Right cardiac atrium (tissue), 5 donors: ENCODE data around the gene TMCC1. TPM values are rescaled to one million over a fixed set of nuclear protein-coding genes. Genes with fewer than 3 reads are reported as not detected.

Source experiments
- ATAC-seq, 2 donors: fragments of 200-7000 bp; cut with Tn5 transposase; one replicate each; pipeline versions ENCODE4 v1.8.0 to v1.9.1; 2020; ENCODE audit warnings: moderate library complexity in 2 of 2, mild to moderate bottlenecking in 1 of 2
- DNase-seq, 3 donors: peaks; one replicate each; pipeline ENCODE4 v3.0.0-alpha.2; 2020
- H3K27ac ChIP-seq: one replicate; pipeline ENCODE4 v1.5.1; 2013; ENCODE audit warnings: mild to moderate bottlenecking, low read length, control low read depth, moderate library complexity
- H3K27me3 ChIP-seq: one replicate; pipeline ENCODE4 v1.6.1; 2013; ENCODE audit not compliant: control insufficient read depth, insufficient read depth
- H3K4me1 ChIP-seq: one replicate; pipeline ENCODE4 v1.6.1; 2013; ENCODE audit warnings: low read length; ENCODE audit not compliant: control insufficient read depth, insufficient read depth
- H3K4me3 ChIP-seq: one replicate; pipeline ENCODE4 v1.5.1; 2013; ENCODE audit warnings: low read length, control low read depth
- H3K9me3 ChIP-seq: one replicate; pipeline ENCODE4 v1.6.1; 2013; ENCODE audit warnings: low read length; ENCODE audit not compliant: control insufficient read depth
- WGBS: extraction: QIAGEN DNeasy Blood & Tissue Kit; methylation state at CpG from one replicate; pipeline ENCODE4 v1.1.7; 2013; 5-methylcytosine and 5-hydroxymethylcytosine counted together
- intact Hi-C, 4 donors: fragments of 100-400 bp; cut with DNase I; formaldehyde crosslinking; loops; one replicate each; pipeline versions ENCODE4 v1.11.0 to v1.14.0; 2022 to 2023
- polyA plus RNA-seq: library from polyadenylated mRNA; stranded (reverse); fragments of 200-250 nt; gene quantifications from one replicate; pipeline ENCODE4 v1.2.3, GENCODE V29; 2013
- total RNA-seq, 4 donors: library from RNA; stranded (reverse); fragmentation: NEBNext Ultra II Directional; extraction: Animal tissue kit (Norgen Biotek cat#: 25700); gene quantifications; one replicate each; pipeline ENCODE4 v1.2.1, GENCODE V29; 2021
- donor health status: healthy with polysubstance abuse.
- donor health status: DM: no; HTN: yes; CAD: no.
- donor health status: DM: no; HTN: no; CAD: no.
- donor health status: DM: no; HTN: yes; CAD: no; lungs with severe emphysema.
- donor health status: DM: yes; HTN: yes; CAD: no.

Gene TMCC1
- total and polyA plus RNA-seq, 5 donors: 12.9 to 45.0 (median 42.9) TPM

DNA sequence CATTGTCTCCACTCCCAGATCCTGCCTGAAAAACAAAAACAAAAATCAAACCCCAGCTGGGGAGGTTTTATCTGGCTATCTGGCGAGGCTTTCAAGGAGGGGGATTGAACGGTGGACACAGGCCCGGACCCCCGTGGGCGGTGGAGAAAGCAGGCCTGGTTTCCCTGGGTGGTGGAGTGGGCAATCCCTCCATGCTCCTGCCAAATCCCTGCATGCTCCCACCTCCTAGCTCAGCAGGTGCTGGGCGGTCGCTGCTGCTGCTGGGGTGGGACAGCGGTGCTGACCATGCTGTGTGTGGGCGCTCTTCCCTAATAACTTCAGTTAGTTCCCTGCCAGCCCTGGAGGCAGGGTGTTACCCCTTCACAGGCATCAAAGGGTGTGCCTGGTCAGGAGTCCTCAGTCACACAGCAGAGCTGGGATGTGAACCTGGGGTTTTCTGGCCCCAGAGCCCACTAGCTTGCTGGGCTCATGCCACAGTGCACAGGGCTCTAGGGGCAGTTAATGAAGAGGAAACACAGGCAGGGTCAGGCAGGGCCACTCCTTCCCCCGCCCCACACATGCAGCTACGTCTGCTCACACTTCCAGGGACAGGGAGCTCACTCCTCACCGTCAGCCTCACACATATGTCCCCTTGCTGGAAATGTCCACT lies 271.2 kb downstream of the TMCC1 start:
- peaks cover 27% of the 10 kb centered on the region for H3K4me1 ChIP-seq
- intact Hi-C loops: loop anchor here in 1 of 4 donors (10.0 kb wide), 1 partner anchor 128 kb away; no protein-coding TSS in a partner anchor
- H3K27me3 ChIP-seq: no peaks in the 10 kb centered on the region
- 36% methylated on average over 12 of the region's 12 CpGs for WGBS
- DNase-seq (peak; percentile 36 to 76 (median 70)), ATAC-seq (peak in 1 of 2 donors; percentile 0)
- no peak overlapping the region for H3K4me3 ChIP-seq
- no peaks in the 10 kb centered on the region for H3K9me3 ChIP-seq
- H3K27ac ChIP-seq: peak overlapping the region; percentile 89

DNA sequence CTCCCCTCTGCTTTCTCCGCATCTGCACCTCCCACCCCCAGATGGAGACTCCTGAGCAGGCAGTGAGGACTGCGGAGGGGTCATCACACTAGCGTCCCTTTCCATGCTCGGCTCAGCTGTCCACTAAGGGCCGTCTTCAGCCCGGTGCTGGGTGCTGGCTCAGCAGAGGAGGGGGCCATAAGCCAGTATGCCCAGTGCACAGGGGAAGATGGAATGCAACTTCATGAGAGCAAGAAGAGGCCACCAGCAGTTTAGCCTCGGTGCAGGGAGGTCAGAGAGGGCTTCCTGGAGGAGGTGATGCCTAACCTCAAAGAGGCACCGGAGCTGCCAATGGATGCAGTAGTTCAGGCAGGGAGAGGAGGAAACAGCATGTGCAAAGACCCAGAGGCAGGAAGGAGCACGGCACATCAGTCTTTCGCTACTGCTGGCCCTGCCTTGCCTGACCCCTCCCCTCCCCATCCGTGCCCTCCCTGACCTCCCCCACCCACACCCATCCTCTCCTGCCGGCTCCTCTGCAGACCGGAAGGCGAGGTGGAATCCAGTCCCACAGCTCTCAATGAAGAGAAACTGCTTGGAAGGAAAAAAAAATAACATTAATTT lies 271.8 kb downstream of the TMCC1 start:
- DNase-seq (peak; percentile 63 to 81 (median 81)), ATAC-seq (peak in 1 of 2 donors; percentile 19)
- intact Hi-C loops: loop anchor here in 1 of 4 donors (10.0 kb wide), 1 partner anchor 127 kb away; no protein-coding TSS in a partner anchor
- Histone ChIP-seq H3K9me3 (no peaks in the 10 kb centered on the region), H3K4me3 (no peak overlapping the region), H3K27ac (peak overlapping the region; percentile 40), H3K27me3 (no peaks in the 10 kb centered on the region), H3K4me1 (peaks cover 27% of the 10 kb centered on the region)
- WGBS: 56% methylated on average over 14 of the region's 14 CpGs

DNA sequence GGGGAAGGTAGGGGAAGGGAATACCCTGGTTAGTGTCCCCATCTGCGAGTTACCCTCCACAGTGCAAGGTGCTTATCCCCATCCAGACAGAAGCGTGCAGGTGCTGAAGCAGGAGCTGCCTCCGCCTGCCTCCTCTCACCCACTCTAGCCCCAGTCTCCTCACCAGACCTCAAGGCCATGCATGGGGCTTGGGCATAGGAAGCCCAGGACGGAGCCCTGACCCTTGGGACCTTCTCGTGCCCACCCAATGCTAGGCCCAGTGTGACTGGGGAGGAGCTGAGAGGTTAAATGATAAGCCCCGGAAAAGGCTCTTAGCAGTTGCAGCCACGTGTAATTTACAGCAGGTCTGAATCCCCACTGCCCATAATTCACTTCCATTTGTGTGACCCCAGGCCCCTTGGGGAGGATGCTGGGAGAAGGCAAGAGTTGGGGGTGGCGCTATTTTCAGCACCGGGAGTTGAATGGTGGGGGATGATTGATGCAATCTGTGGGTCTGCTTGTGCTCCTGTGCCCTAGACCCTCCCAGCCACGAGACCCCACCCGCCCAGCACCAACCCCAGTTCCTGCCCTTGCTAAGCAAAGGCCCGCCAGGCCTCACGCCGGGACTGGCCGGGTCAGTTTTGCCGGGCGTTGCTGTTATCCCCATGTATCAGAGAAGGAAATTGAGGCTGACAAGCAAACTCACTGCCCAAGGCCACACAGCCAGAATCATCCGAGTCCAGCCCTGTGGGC lies 272.5 kb downstream of the TMCC1 start:
- DNase-seq (peak; percentile 18 to 64 (median 55)), ATAC-seq (no peak)
- intact Hi-C loops: loop anchor here in 1 of 4 donors (10.0 kb wide), 1 partner anchor 126 kb away; no protein-coding TSS in a partner anchor
- Histone ChIP-seq H3K9me3 (no peaks in the 10 kb centered on the region), H3K27ac (peak overlapping the region; percentile 40), H3K4me1 (peaks cover 31% of the 10 kb centered on the region), H3K4me3 (no peak overlapping the region), H3K27me3 (no peaks in the 10 kb centered on the region)
- WGBS: 74% methylated on average over 18 of the region's 18 CpGs

DNA sequence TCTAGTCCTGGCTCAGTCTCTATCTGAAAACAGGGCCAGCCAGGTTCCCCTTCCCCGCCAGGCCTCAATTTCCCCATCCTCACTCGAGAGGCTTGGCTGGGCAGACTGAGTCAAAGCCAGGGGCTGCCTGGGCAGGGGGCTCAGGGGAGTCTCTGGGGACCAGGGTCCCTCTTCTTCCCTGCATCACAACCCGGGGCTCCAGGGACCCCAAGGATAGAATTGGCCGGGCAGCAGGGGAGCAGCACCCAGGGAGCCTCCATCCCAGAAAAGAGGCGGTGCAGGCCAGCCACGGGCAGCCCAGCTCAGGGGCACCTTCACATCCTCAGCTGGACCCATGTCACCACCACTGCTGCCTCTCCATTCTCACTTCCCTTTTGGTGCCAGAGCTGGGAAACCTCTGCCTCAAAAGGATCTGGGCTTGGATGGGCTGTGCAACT lies 273.8 kb downstream of the TMCC1 start:
- H3K27ac ChIP-seq: peak overlapping the region; percentile 14
- ATAC-seq (no peak), DNase-seq (peak in 2 of 3 donors; percentile 57 to 66)
- intact Hi-C loops: loop anchor here in 1 of 4 donors (10.0 kb wide), 1 partner anchor 125 kb away; no protein-coding TSS in a partner anchor
- H3K4me1 ChIP-seq: peaks cover 27% of the 10 kb centered on the region
- no peaks in the 10 kb centered on the region for H3K27me3 ChIP-seq
- WGBS: 90% methylated on average over 6 of the region's 6 CpGs
- no peaks in the 10 kb centered on the region for H3K9me3 ChIP-seq
- H3K4me3 ChIP-seq: no peak overlapping the region

DNA sequence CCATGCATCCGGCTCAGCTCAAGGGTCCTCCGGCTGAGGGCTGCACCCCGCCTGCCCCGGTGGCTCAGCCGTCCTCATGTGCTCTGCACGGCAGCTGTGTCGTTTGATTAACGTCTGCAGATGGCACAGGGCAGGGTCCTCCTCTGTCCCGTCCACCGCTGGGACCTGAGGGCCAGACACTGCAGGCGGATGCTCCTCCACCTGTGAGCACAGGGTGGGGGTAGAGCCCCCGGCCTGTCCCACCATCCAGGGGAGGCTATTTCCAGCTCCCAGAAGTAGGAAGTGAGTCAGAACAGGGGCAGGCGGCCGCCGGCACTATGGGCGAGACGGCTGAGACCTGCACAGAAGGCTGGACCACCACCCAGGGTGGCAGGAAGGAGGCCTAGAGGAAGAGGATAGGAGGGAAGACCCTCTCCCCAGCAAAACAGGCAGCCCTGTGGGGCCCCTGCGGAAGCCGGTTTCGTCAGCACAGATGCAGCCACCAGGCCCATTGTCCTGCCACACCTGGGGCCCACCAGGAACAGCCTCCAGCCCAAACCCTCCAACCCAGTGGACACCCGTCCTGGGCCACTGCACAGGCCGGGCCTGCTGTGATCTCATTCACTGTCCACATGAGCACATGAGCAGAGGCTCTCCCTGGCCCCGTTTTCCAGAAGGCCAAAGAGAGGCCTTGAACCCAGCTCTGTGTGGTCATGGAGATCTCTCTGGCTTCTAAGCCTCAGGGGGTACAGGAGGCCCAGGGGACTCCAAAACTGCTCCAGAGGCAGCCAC lies 274.4 kb downstream of the TMCC1 start:
- intact Hi-C loops: no loop called here
- DNase-seq: peak in 2 of 3 donors; percentile 71 to 74
- no peak for ATAC-seq
- Histone ChIP-seq H3K4me3 (no peak overlapping the region), H3K4me1 (peaks cover 26% of the 10 kb centered on the region), H3K9me3 (no peaks in the 10 kb centered on the region), H3K27ac (peak overlapping the region; percentile 61), H3K27me3 (no peaks in the 10 kb centered on the region)
- WGBS: 57% methylated on average over 23 of the region's 23 CpGs

DNA sequence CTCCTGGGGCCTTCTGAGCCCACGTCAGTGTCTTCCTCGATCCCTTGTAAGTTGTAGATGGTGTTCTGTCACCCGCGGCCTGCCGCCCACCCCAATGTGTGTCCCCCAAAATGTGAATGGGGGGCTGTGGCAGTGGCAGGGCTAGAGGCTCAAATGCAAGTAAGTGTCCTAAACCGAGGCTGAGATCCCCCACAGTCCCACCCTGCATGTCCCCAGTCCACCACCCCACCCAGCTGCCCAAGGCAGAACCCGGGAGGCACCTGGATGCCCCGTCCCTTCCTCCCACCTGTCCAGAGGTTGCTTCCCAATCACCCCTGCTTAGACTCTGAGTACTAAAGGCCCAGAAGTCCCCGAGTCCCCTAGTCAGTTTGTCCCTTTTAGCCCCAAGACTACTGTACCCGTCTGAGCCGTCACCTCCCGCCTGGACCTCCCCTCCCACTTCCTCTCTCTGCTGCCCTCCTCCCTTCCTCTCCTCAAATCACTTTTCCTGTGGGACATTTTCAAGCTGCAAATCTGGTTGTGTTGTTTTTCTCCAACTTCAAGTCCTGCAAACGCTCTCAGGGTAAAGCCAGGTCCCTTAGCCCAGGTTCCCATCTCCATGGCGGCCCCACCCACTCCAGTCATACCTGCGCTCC lies 275.2 kb downstream of the TMCC1 start:
- peaks cover 24% of the 10 kb centered on the region for H3K4me1 ChIP-seq
- ATAC-seq (no peak), DNase-seq (peak in 2 of 3 donors; percentile 68 to 75)
- 65% methylated on average over 15 of the region's 15 CpGs for WGBS
- intact Hi-C loops: no loop called here
- H3K9me3 ChIP-seq: no peaks in the 10 kb centered on the region
- H3K27me3 ChIP-seq: no peaks in the 10 kb centered on the region
- H3K27ac ChIP-seq: peak overlapping the region; percentile 61
- no peak overlapping the region for H3K4me3 ChIP-seq

DNA sequence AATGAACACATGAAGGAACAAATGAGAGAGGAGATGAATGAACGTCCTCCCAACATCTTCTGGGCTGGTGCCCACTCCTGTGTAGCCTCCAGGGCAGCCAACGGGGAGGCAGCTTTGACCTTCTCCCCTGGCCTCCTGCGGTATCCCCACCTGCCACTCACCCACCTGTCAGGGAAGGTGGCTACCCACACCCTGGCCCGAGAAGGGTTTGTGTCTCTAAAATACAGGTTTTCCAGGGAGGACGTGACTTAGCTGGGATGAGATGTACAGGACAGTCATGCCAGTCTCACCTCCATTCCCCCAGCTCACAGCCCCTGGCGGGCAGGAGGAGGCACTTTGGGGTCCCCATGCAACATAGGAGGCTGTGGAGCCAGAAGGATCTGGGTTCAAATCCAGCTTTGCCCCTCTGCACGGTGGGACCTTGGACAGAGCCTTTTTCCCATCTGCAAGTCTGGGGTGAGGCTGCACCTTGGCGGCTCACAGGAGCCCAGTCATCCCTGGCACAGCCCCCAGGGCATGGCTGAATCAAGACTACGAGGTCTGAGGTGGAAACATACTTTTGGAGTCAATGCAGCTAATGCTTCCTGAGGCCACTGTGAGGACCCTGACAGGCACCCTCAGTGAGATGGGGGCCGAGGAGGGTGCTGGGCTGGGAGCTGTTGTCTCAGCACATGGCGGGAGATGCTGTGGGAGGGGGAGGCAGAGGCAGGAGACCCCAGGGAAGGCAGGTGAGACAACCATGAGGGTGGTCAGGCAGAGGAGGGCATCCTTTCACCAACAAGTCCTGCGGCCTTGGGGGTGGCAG lies 275.9 kb downstream of the TMCC1 start:
- Histone ChIP-seq H3K4me3 (no peak overlapping the region), H3K27ac (peak overlapping the region; percentile 60), H3K9me3 (no peaks in the 10 kb centered on the region), H3K4me1 (peaks cover 18% of the 10 kb centered on the region), H3K27me3 (no peaks in the 10 kb centered on the region)
- 84% methylated on average over 12 of the region's 12 CpGs for WGBS
- ATAC-seq: no peak
- DNase-seq: peak in 1 of 3 donors; percentile 42
- intact Hi-C loops: no loop called here

DNA sequence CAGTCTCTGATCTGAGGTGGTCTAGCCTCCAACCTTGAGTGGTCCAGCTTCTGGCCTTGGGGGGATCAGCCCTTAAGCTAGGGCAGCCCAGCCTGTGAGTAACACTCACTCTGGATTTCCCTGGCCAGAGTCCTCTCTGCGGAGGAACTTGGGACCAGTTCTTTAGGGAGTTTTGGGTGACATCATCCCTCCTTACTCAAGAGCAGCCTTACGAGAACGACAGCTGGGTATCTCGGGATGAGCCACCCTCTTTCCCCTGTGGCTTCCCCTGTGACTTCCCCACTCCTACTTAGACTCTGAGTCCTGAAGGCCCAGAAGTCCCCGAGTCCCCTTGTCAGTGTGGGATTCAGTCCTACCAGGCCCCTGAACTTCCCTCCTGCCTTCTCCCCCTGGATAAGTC lies 276.8 kb downstream of the TMCC1 start:
- Histone ChIP-seq H3K4me3 (no peak overlapping the region), H3K27me3 (no peaks in the 10 kb centered on the region), H3K4me1 (peaks cover 18% of the 10 kb centered on the region), H3K27ac (peak overlapping the region; percentile 60), H3K9me3 (no peaks in the 10 kb centered on the region)
- WGBS: 35% methylated on average over 5 of the region's 5 CpGs
- peak; percentile 4 to 17 for ATAC-seq
- DNase-seq: peak in 2 of 3 donors; percentile 50 to 57
- intact Hi-C loops: no loop called here

DNA sequence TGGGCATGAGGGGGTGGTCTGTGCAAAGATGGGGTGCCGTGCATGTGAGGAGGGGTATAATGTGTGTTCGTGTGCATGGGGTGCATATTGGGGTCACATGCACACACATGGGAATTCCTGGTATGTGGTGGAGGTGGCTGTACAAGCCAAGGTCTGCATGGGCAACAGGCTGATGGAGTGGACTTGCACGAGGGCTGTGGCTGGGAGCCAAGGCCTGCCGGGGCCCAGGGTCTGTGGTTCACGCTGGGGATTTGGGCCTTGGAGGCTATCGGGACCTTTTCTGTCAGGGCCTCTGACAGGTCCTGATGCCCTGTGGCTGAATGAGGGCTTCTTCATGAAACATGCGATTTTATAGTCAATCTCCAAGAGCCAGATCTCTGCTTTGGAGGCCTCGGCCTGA lies 277.2 kb downstream of the TMCC1 start:
- 50% methylated on average over 8 of the region's 8 CpGs for WGBS

More for the DNA sequence above, 277.2 kb downstream of the TMCC1 start:
- intact Hi-C loops: no loop called here
- ATAC-seq (no peak), DNase-seq (peak in 2 of 3 donors; percentile 60 to 65)
- Histone ChIP-seq H3K4me3 (no peak overlapping the region), H3K27ac (peak overlapping the region; percentile 60), H3K4me1 (peaks cover 18% of the 10 kb centered on the region), H3K27me3 (no peaks in the 10 kb centered on the region), H3K9me3 (no peaks in the 10 kb centered on the region)
